Pulmonary artery endothelial cell (primary cell): ENCODE data around the gene PACS1. TPM values are rescaled to one million over a fixed set of nuclear protein-coding genes. Genes with fewer than 3 reads are reported as not detected.

Source experiments
- DNase-seq: peaks from one replicate; pipeline ENCODE4 v3.0.0-alpha.2; 2011; ENCODE audit warnings: low read depth, low spot score
- total RNA-seq: library from RNA; depleted of rRNA; stranded (reverse); fragments of >200 nt; gene quantifications from 2 replicates; pipeline ENCODE4 v1.2.3, GENCODE V29; 2014

The PACS1 gene
- total RNA-seq, 1 donor from 2014 or later = 17.5 TPM

- no peak for DNase-seq
Observed at GRCh38 chr11:66050581-66051231, 19.4 kb upstream of the PACS1 start.

- no peak for DNase-seq
Observed at GRCh38 chr11:66051371-66051765, 18.7 kb upstream of the PACS1 start.

- peak; percentile 93 for DNase-seq
Observed at GRCh38 chr11:66051766-66052663, 18.1 kb upstream of the PACS1 start, which contains the start of gene SF3B2. TSS of gene SF3B2 (plus strand) at chr11:66052364. CDS start at chr11:66052385, 21 bp downstream.

GRCh38 chr11:66052664-66052982 lies 17.4 kb upstream of the PACS1 start:
- no peak for DNase-seq

- no peak for DNase-seq
Observed at GRCh38 chr11:66055021-66055420, 15.1 kb upstream of the PACS1 start.

GRCh38 chr11:66056501-66056900 lies 13.6 kb upstream of the PACS1 start:
- no peak for DNase-seq

- no peak for DNase-seq
Observed at GRCh38 chr11:66059966-66060680, 9.9 kb upstream of the PACS1 start.

GRCh38 chr11:66061268-66061667 lies 8.8 kb upstream of the PACS1 start:
- DNase-seq = no peak

GRCh38 chr11:66062408-66062807 lies 7.7 kb upstream of the PACS1 start:
- DNase-seq = no peak

GRCh38 chr11:66063900-66064299 lies 6.2 kb upstream of the PACS1 start:
- no peak for DNase-seq

- DNase-seq = no peak
Observed at GRCh38 chr11:66064571-66064970, 5.5 kb upstream of the PACS1 start.

- no peak for DNase-seq
Observed at GRCh38 chr11:66066751-66067150, 3.3 kb upstream of the PACS1 start.

- DNase-seq = no peak
Observed at GRCh38 chr11:66067640-66068039, 2.4 kb upstream of the PACS1 start.

- no peak for DNase-seq
Observed at GRCh38 chr11:66068154-66068821, 1.8 kb upstream of the PACS1 start.

- no peak for DNase-seq
Observed at GRCh38 chr11:66068923-66069714, 953 bp upstream of the PACS1 start.

GRCh38 chr11:66070604-66071380 lies 720 bp downstream of the PACS1 start:
- no peak for DNase-seq

GRCh38 chr11:66071381-66071801 lies 1.3 kb downstream of the PACS1 start:
- no peak for DNase-seq

- no peak for DNase-seq
Observed at GRCh38 chr11:66072081-66072480, 2.0 kb downstream of the PACS1 start.

- DNase-seq = no peak
Observed at GRCh38 chr11:66072518-66072917, 2.4 kb downstream of the PACS1 start.

GRCh38 chr11:66073669-66074068 lies 3.6 kb downstream of the PACS1 start:
- DNase-seq = no peak
